H9 (cell line): ENCODE results near the gene TMTC1. TPM values are rescaled to one million over a fixed set of nuclear protein-coding genes. Genes with fewer than 3 reads are reported as not detected.

ENCODE experiments used
- DNase-seq: peaks from one replicate; pipeline ENCODE4 v3.0.0-alpha.2; 2017
- H2AFZ ChIP-seq: one replicate; pipeline ENCODE4 v1.6.1; 2013; ENCODE audit warnings: mild to moderate bottlenecking, low read length, control low read depth, moderate library complexity
- H2AK5ac ChIP-seq: 2 replicates; pipeline ENCODE4 v1.6.1; 2013; ENCODE audit warnings: low read length, control low read depth, mixed read lengths; ENCODE audit not compliant: insufficient read length
- H2BK120ac ChIP-seq: one replicate; pipeline ENCODE4 v1.6.1; 2013; ENCODE audit warnings: low read depth, mild to moderate bottlenecking, low read length, control low read depth, inconsistent platforms; ENCODE audit not compliant: poor library complexity, severe bottlenecking
- H2BK12ac ChIP-seq: 2 replicates; pipeline ENCODE4 v1.6.1; 2013; ENCODE audit warnings: low read length, control low read depth, mixed read lengths, low read depth; ENCODE audit not compliant: insufficient read length
- H2BK15ac ChIP-seq: 2 replicates; pipeline ENCODE4 v1.6.1; 2013; ENCODE audit warnings: low read depth, low read length, control low read depth
- H2BK20ac ChIP-seq: one replicate; pipeline ENCODE4 v1.6.1; 2013; ENCODE audit warnings: low read depth, mild to moderate bottlenecking, low read length, control low read depth, inconsistent platforms; ENCODE audit not compliant: poor library complexity, severe bottlenecking
- H2BK5ac ChIP-seq: 2 replicates; pipeline ENCODE4 v1.6.1; 2013; ENCODE audit warnings: low read length, control low read depth, mixed read lengths; ENCODE audit not compliant: insufficient read length
- H3K14ac ChIP-seq: 2 replicates; pipeline ENCODE4 v1.6.1; 2013; ENCODE audit warnings: low read length, control low read depth; ENCODE audit not compliant: insufficient read depth
- H3K18ac ChIP-seq: 2 replicates; pipeline ENCODE4 v1.6.1; 2013; ENCODE audit warnings: low read depth, mild to moderate bottlenecking, mixed read lengths, low read length, control low read depth; ENCODE audit not compliant: insufficient read length
- H3K23ac ChIP-seq: 2 replicates; pipeline ENCODE4 v1.6.1; 2013; ENCODE audit warnings: low read length, control low read depth, mixed read lengths, low read depth; ENCODE audit not compliant: insufficient read length
- H3K23me2 ChIP-seq: 2 replicates; pipeline ENCODE4 v1.6.1; 2013; ENCODE audit warnings: low read depth, mild to moderate bottlenecking, mixed read lengths, low read length, control low read depth; ENCODE audit not compliant: insufficient read length, poor library complexity, severe bottlenecking
- H3K27ac ChIP-seq: 2 replicates; pipeline ENCODE4 v1.5.1; 2013; ENCODE audit warnings: low read length, control low read depth, mixed read lengths, low read depth; ENCODE audit not compliant: insufficient read length
- H3K27me3 ChIP-seq: 2 replicates; pipeline ENCODE4 v1.6.1; 2013; ENCODE audit warnings: low read length, control low read depth, inconsistent platforms; ENCODE audit not compliant: insufficient read depth
- H3K4ac ChIP-seq: 2 replicates; pipeline ENCODE4 v1.6.1; 2013; ENCODE audit warnings: low read depth, mild to moderate bottlenecking, control low read depth, inconsistent platforms, low read length, moderate library complexity
- H3K4me1 ChIP-seq: 2 replicates; pipeline ENCODE4 v1.6.1; 2013; ENCODE audit warnings: low read length, control low read depth, inconsistent platforms; ENCODE audit not compliant: insufficient read depth
- H3K4me2 ChIP-seq: 2 replicates; pipeline ENCODE4 v1.6.1; 2013; ENCODE audit warnings: low read length, control low read depth, mixed read lengths; ENCODE audit not compliant: insufficient read length, insufficient read depth
- H3K56ac ChIP-seq: 2 replicates; pipeline ENCODE4 v1.6.1; 2013; ENCODE audit warnings: low read depth, mild to moderate bottlenecking, mixed read lengths, low read length, control low read depth; ENCODE audit not compliant: insufficient read length
- H3K79me1 ChIP-seq: 2 replicates; pipeline ENCODE4 v1.6.1; 2013; ENCODE audit warnings: low read depth, mild to moderate bottlenecking, moderate library complexity, low read length, control low read depth, inconsistent platforms; ENCODE audit not compliant: insufficient read depth, poor library complexity, severe bottlenecking
- H3K79me2 ChIP-seq: 2 replicates; pipeline ENCODE4 v1.6.1; 2013; ENCODE audit warnings: low read length, control low read depth, inconsistent platforms; ENCODE audit not compliant: insufficient read depth
- H3K9ac ChIP-seq: 2 replicates; pipeline ENCODE4 v1.6.1; 2013; ENCODE audit warnings: low read length, control low read depth, mixed read lengths; ENCODE audit not compliant: insufficient read length; ENCODE audit errors: extremely low read depth
- H3K9me3 ChIP-seq: one replicate; pipeline ENCODE4 v1.6.1; 2013; ENCODE audit warnings: low read depth, low read length, inconsistent platforms; ENCODE audit not compliant: control insufficient read depth
- H3T11ph ChIP-seq: one replicate; pipeline ENCODE4 v1.6.1; 2013; ENCODE audit warnings: mild to moderate bottlenecking, low read length, control low read depth, inconsistent platforms
- H4K20me1 ChIP-seq: one replicate; pipeline ENCODE4 v1.6.1; 2013; ENCODE audit not compliant: control insufficient read depth, insufficient read length, insufficient read depth
- H4K5ac ChIP-seq: 2 replicates; pipeline ENCODE4 v1.6.1; 2013; ENCODE audit warnings: low read depth, mild to moderate bottlenecking, mixed read lengths, low read length, control low read depth; ENCODE audit not compliant: insufficient read length
- H4K8ac ChIP-seq: replicated peaks from 2 replicates; pipeline ENCODE4 v1.6.1; 2013; ENCODE audit warnings: low read length, control low read depth, mixed read lengths, low read depth; ENCODE audit not compliant: insufficient read length
- H4K91ac ChIP-seq: 2 replicates; pipeline ENCODE4 v1.6.1; 2013; ENCODE audit warnings: low read depth, mild to moderate bottlenecking, moderate library complexity, mixed read lengths, low read length, control low read depth; ENCODE audit not compliant: insufficient read length
- H3K27ac Mint-ChIP-seq, 3 experiments: 2 replicates in 2 of 3; 3 replicates in 1 of 3; pipeline ENCODE4 v1.8.0; 2020 to 2021; ENCODE audit warnings: mixed read lengths in 3 of 3, mild to moderate bottlenecking in 1 of 3, moderate library complexity in 1 of 3
- H3K27me3 Mint-ChIP-seq: 2 replicates; pipeline ENCODE4 v1.8.0; 2021; ENCODE audit warnings: low read depth, mild to moderate bottlenecking, moderate library complexity, mixed read lengths
- H3K36me3 Mint-ChIP-seq, 3 experiments: 2 replicates in 2 of 3; 3 replicates in 1 of 3; pipeline ENCODE4 v1.8.0; 2020 to 2021; ENCODE audit warnings: low read depth in 3 of 3, mixed read lengths in 3 of 3; ENCODE audit not compliant: insufficient read depth in 1 of 3
- H3K4me1 Mint-ChIP-seq, 2 experiments: 2 replicates each; pipeline ENCODE4 v1.8.0; 2020; ENCODE audit warnings: mixed read lengths in 2 of 2
- H3K4me3 Mint-ChIP-seq, 2 experiments: 2 replicates in 1 of 2; 3 replicates in 1 of 2; pipeline ENCODE4 v1.8.0; 2020 to 2021; ENCODE audit warnings: mild to moderate bottlenecking in 2 of 2, mixed read lengths in 2 of 2, moderate library complexity in 1 of 2
- H3K9me3 Mint-ChIP-seq, 2 experiments: 2 replicates in 1 of 2; 3 replicates in 1 of 2; pipeline ENCODE4 v1.8.0; 2020; ENCODE audit warnings: mild to moderate bottlenecking in 2 of 2, mixed read lengths in 2 of 2, moderate library complexity in 1 of 2
- CTCF ChIP-seq: fragments of 200-600 bp; sonication (generic); conservative IDR thresholded peaks from 3 replicates; pipeline ENCODE4 v1.8.0; 2021; ENCODE audit warnings: antibody characterized with exemption, mild to moderate bottlenecking
- total RNA-seq: library from RNA; stranded (reverse); gene quantifications from 2 replicates; pipeline ENCODE4 v1.2.1, GENCODE V29; 2021

TMTC1 gene
- total RNA-seq, 1 experiment from 2014 or later = 16.1 TPM

GRCh38 chr12:29612912-29613311 is 170.8 kb downstream of the TMTC1 start:
- peak overlapping the region in 2 of 3 experiments; percentile 84 to 89; a peak in 4 of 7 replicates for H3K27ac Mint-ChIP-seq
- H2BK120ac ChIP-seq = no peak overlapping the region
- no peak overlapping the region for H2AK5ac ChIP-seq
- H3K23ac ChIP-seq = no peak overlapping the region
- no peaks in the 10 kb centered on the region for H3K27me3 ChIP-seq
- no peak overlapping the region for H3K27ac ChIP-seq
- H3K36me3 Mint-ChIP-seq = peaks cover 0 to 3% (median 3%) of the 10 kb centered on the region in 3 experiments; a peak in 1 of 7 replicates
- no peak overlapping the region for H3K9ac ChIP-seq
- no peaks in the 10 kb centered on the region for H3K23me2 ChIP-seq
- H3K9me3 Mint-ChIP-seq = no peaks in the 10 kb centered on the region
- H3K79me2 ChIP-seq = no peaks in the 10 kb centered on the region
- no peak overlapping the region for H3K4me2 ChIP-seq
- H3K14ac ChIP-seq = no peak overlapping the region
- no peak overlapping the region for H3T11ph ChIP-seq
- no peak overlapping the region for H3K56ac ChIP-seq
- H3K4me1 Mint-ChIP-seq = peaks cover 9 to 15% of the 10 kb centered on the region in 2 experiments; a peak in 3 of 4 replicates
- H3K18ac ChIP-seq = no peak overlapping the region
- no peak overlapping the region for H3K4me3 Mint-ChIP-seq
- no peaks in the 10 kb centered on the region; the same call in 1 of the 2 replicates for H3K4me1 ChIP-seq
- DNase-seq = no peak
- H3K27me3 Mint-ChIP-seq = no peaks in the 10 kb centered on the region
- no peaks in the 10 kb centered on the region for H4K20me1 ChIP-seq
- no peak overlapping the region for H3K4ac ChIP-seq
- H4K8ac ChIP-seq = no peak overlapping the region
- no peak overlapping the region for H2AFZ ChIP-seq
- TF ChIP-seq CTCF = no peak
- H2BK5ac ChIP-seq = no peak overlapping the region
- no peak overlapping the region for H2BK20ac ChIP-seq
- no peak overlapping the region for H2BK15ac ChIP-seq
- H2BK12ac ChIP-seq = no peak overlapping the region
- no peak overlapping the region for H4K5ac ChIP-seq
- H3K79me1 ChIP-seq = no peaks in the 10 kb centered on the region
- H3K9me3 ChIP-seq = no peaks in the 10 kb centered on the region
- H4K91ac ChIP-seq = no peak overlapping the region
